ENCODE results near the gene KLHDC7B. TPM values are rescaled to one million over a fixed set of nuclear protein-coding genes. Genes with fewer than 3 reads are reported as not detected.
A peak's percentile ranks its signal among the peaks of the same experiment; 100 is the strongest.

The KLHDC7B gene
- total RNA-seq, 1 donor from 2014 or later = 0.05 TPM

- ATAC-seq (peak; percentile 33), DNase-seq (ENCODE audit: low spot score) (no peak)
Measured at GRCh38 chr22:50583294-50583861, 37.7 kb downstream of the KLHDC7B start.

DNA sequence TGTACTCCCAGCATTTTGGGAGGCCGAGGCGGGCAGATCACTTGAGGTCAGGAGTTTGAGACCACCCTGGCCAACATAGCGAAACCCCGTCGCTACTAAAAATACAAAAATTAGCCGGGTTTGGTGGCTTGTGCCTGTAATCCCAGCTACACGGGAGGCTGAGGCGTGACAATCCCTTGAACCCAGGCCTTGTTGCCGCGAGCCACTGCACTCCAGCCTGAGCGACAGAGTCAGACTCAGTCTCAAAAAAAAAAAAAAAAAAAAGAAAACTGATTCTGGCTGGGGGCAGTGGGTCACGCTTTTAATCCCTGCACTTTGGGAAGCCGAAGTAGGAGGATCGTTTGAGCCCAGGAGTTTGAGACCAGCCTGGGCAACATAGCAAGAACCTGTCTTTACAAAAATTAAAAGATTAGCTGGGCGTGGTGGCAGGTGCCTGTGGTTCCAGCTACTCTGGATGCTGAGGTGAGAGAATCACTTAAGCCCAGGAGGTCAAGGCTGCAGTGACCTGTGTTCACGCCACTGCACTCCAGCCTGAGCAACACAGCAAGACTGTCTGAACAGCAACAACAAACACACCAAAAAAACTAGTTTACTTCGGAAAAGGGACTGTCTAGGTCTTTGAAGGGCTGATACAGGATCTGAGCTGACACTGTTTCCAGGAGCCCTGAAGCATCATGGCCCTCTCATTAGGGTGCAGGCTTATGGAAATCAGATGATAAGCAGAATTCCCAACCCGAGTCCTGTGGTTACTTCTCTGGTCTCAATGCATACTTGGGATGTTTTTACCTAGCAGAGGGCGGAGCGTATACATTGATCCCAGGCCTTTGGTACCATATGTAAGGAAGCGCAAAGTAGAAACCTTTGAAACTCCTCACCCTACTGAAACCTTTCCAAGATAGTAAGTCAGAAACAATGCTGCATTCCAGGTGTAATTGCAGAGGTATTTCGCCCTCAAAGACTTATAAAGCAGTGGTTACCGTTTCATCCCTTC, 38.7 kb downstream of the KLHDC7B start:
- ATAC-seq (no peak), DNase-seq (ENCODE audit: low spot score) (no peak)

- no peak for ATAC-seq
- no peak for DNase-seq (ENCODE audit: low spot score)
Measured at GRCh38 chr22:50585238-50585637, 39.5 kb downstream of the KLHDC7B start.

DNA sequence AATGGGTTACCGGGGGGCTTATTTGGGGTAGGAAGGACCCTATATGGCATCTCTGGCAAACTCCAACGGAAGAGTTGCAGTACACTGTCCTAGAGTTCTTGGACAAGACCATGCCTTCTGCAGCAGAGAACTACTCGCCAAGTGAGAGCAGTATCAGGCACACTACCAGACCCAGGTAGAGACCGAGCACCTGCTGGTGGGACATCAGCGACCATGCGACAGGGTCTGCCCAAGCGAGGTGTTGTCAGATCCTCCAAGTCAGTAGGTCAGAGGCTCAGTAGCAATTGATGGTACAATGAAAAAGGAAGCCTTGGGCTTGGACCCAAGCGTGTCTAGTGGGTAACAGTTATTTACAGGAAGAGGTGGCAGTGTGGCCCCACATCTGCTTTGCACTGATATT, 40.1 kb downstream of the KLHDC7B start:
- ATAC-seq (no peak), DNase-seq (ENCODE audit: low spot score) (no peak)

DNA sequence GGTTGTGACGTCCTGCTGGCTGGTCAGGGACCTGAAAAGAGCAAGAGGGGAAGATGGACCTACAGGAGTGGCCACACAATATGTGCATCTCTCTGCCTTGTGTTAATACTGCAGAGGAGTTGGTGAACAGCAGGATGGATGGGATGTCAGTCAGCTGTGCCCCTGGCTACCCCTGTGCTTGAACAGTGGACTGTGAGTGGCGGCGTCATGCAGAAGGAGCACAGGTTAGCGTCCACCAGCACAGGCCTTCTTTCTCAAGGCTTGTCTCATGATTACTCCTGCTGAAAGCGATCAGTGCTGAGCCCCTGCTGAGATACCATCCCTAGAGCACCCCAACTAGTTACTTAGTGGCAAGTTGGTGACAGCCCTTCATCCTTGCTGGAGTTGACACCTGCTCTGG, 40.7 kb downstream of the KLHDC7B start:
- DNase-seq (ENCODE audit: low spot score) (no peak), ATAC-seq (no peak)

DNA sequence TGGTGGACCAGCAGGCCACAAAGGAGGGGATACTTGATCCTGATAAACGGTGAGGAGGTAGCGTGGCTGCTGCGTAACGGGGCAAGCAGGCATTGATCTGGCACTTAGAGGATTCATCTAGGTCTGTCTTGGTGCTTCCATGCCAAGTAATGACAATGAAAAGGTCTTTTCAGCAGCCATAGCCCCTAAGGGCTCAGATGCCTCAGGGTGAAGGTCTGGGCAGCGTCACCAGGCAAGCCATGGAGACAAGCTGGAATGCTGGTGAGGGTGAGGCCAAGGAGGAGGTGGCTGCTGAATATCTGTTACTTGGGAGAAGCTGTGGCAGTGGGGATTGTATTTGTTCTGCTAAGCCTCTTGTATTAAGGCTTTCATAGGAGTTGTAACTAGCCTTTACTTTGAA, 41.7 kb downstream of the KLHDC7B start:
- ATAC-seq (no peak), DNase-seq (ENCODE audit: low spot score) (no peak)

DNA sequence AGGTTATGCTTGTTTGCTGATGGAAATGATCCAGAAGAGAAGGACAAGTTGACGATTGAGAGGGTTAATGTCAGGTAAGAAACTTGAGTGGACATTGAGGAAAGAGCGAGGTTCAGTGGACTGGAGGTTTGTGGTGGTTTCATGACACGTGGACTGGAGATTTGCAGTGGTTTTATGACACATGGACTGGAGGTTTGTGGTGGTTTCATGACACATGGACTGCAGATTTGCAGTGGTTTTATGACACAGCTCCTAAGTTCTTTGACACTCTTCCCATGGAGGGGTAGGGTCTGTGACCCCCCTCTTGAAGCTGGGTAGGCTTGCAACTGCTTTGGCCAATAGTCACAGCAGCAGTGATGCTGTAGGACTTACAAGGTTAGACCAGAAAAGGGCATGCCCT, 49.5 kb downstream of the KLHDC7B start:
- DNase-seq (ENCODE audit: low spot score) (no peak), ATAC-seq (no peak)

DNA sequence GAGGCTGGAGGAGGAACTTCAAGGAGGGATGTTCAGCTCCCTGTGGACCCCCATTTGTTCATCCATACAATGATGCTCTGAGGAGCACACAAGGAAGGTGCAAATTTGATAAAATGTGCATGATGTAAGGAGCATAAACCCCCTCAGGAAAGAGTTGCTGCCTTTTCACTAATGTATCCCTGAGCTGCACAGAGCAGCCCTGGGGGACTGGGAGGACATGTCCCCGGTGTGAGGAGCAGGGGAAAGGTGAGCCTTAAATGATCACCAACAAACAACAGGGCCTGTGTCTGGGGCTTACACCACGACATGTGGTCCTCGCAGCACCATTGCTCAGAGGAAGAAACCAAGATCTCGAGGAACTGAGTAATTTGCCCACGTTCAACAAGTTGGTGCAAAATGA, 51.4 kb downstream of the KLHDC7B start:
- DNase-seq (ENCODE audit: low spot score) (no peak), ATAC-seq (no peak)

DNA sequence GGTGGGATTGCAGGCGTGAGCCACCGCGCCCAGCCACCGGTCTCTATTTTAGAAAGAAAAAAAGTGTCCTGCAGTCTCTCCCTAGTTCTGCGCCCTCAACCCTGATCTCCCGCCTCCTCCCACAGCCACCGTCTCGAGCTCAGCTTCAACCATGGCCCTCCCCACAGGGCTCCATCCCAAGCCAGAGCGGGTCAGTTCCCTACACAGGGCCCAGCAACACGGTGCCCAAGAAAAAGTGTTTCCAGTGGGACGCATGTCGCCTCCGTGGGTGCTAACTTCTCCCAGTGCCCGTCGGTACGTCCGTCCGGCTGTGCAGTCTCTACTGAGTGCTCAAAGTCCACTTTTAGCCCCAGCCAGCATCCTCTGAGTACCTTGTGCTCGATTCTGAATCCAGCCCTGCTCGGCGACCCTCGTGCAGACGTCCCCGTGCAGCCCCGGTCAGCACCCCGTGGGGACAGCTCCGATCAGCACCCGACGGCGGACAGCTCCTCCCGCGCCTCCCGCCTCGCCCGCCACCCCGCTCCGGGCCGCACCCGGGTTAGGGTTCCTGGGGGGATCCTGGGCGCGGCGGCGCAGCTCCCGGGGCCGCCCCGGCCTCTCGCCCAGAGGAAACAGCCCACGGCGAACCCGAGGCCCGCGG, 54.2 kb downstream of the KLHDC7B start:
- DNase-seq (ENCODE audit: low spot score) (no peak), ATAC-seq (peak; percentile 89)

DNA sequence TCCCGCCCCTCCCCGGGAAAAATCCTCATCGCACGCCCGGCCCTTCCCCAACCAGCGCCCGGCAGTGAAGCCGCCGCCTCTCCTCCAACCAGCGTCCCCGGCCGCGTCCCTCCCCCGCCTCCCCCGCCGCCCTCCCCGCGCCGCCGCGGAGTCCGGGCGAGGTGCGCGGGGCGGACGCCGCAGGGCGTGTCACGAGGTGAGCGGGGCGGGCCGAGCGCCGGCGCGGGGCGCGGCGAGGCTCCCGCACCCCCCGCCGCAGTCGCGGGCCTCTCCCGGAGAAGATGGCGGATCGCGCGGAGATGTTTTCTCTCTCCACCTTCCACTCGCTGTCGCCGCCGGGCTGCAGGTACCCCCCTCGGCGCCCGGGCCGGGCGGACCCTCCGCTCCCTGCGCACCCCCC, 54.8 kb downstream of the KLHDC7B start, which contains the start of gene MAPK8IP2:
TSS of gene MAPK8IP2 (plus strand) at position 256 of the 400 bp plus-strand sequence. CDS start at position 282, 26 bp downstream.
- no peak for DNase-seq (ENCODE audit: low spot score)

More for the DNA sequence above, 54.8 kb downstream of the KLHDC7B start, which contains the start of gene MAPK8IP2:
- peak; percentile 67 for ATAC-seq

Other genes with a start within 250 kb of the KLHDC7B start
- gene PLXNB2, start 238.3 kb upstream of the KLHDC7B start, total RNA-seq = 187 TPM
- 1.8 TPM for gene DENND6B, start 218.9 kb upstream of the KLHDC7B start, total RNA-seq
- gene PPP6R2, start 202.6 kb upstream of the KLHDC7B start, total RNA-seq = 65.4 TPM
- gene SBF1, start 70.9 kb upstream of the KLHDC7B start, total RNA-seq = 31.2 TPM
- gene ADM2, start 64.4 kb upstream of the KLHDC7B start, total RNA-seq = 1.3 TPM
- not detected for gene MIOX, start 59.0 kb upstream of the KLHDC7B start, total RNA-seq
- 50.2 TPM for gene LMF2, start 38.2 kb upstream of the KLHDC7B start, total RNA-seq
- gene NCAPH2, start 37.7 kb upstream of the KLHDC7B start, total RNA-seq = 18.8 TPM
- gene SCO2, start 20.3 kb upstream of the KLHDC7B start, total RNA-seq = not detected
- gene TYMP, start 15.9 kb upstream of the KLHDC7B start, total RNA-seq = 80.0 TPM
- gene SYCE3, start 17.0 kb downstream of the KLHDC7B start, total RNA-seq = 0.45 TPM
- gene CPT1B, start 32.5 kb downstream of the KLHDC7B start, total RNA-seq = 24.7 TPM
- gene CHKB, start 37.0 kb downstream of the KLHDC7B start, total RNA-seq = 32.6 TPM
- 0.53 TPM for gene MAPK8IP2, start 54.9 kb downstream of the KLHDC7B start, total RNA-seq
- gene ARSA, start 82.3 kb downstream of the KLHDC7B start, total RNA-seq = 49.0 TPM
- 22.8 TPM for gene SHANK3, start 126.9 kb downstream of the KLHDC7B start, total RNA-seq
- 0.83 TPM for gene ACR, start 192.3 kb downstream of the KLHDC7B start, total RNA-seq
- gene RABL2B, start 237.7 kb downstream of the KLHDC7B start, total RNA-seq = 11.1 TPM